ENCODE results near the gene PLEKHH3.

Gene PLEKHH3

GRCh38 chr17:42709561-42709960 lies 32.8 kb upstream of the PLEKHH3 start:
- Histone ChIP-seq H2AFZ (ENCODE audit: low read depth, low read length) (no peak overlapping the region), H3K4me3 (ENCODE audit: insufficient read depth in 1 of 2, low read depth in 1 of 2, low read length in 2 of 2) (no peak overlapping the region), H3K4ac (ENCODE audit: low read depth in 1 of 2, low read length in 2 of 2) (no peak overlapping the region), H3K36me3 (ENCODE audit: control insufficient read depth in 1 of 2, insufficient read depth in 2 of 2, low read depth in 1 of 2, low read length in 2 of 2) (peaks cover 70 to 93% of the 10 kb centered on the region in 2 experiments), H3K18ac (ENCODE audit: low read depth in 1 of 2, low read length in 2 of 2) (no peak overlapping the region), H4K91ac (ENCODE audit: low read length) (no peak overlapping the region), H2BK15ac (ENCODE audit: low read depth, poor library complexity, severe bottlenecking) (no peak overlapping the region), H2AK5ac (ENCODE audit: low read length, severe bottlenecking) (no peak overlapping the region), H3K4me2 (ENCODE audit: low read length, poor library complexity, severe bottlenecking) (no peak overlapping the region), H4K8ac (ENCODE audit: low read length) (no peak overlapping the region), H3K9ac (ENCODE audit: low read length) (no peak overlapping the region), H3K27ac (ENCODE audit: low read length, poor library complexity, severe bottlenecking) (no peak overlapping the region), H3K14ac (ENCODE audit: low read length in 2 of 2) (no peak overlapping the region), H2BK5ac (ENCODE audit: low read depth, low read length, poor library complexity, severe bottlenecking) (no peak overlapping the region), H3K79me1 (replicated peaks; ENCODE audit: low read length, poor library complexity, severe bottlenecking) (no peaks in the 10 kb centered on the region), H2BK120ac (ENCODE audit: low read depth, low read length) (no peak overlapping the region), H3K9me3 (ENCODE audit: control insufficient read depth, low read length) (no peaks in the 10 kb centered on the region), H3K4me1 (ENCODE audit: control insufficient read depth, insufficient read depth, low read depth, low read length) (no peaks in the 10 kb centered on the region), H3K27me3 (ENCODE audit: control insufficient read depth in 1 of 2, insufficient read depth in 1 of 2, low read length in 2 of 2) (no peaks in the 10 kb centered on the region), H3K23ac (ENCODE audit: low read length in 2 of 2) (no peak overlapping the region), H2BK12ac (ENCODE audit: low read length in 2 of 2) (no peak overlapping the region)
- WGBS: 93% methylated on average over 2 of the region's 2 CpGs
- no peak for DNase-seq

- Histone ChIP-seq H2BK12ac (ENCODE audit: low read length in 2 of 2) (no peak overlapping the region), H2AK5ac (ENCODE audit: low read length, severe bottlenecking) (no peak overlapping the region), H3K27ac (ENCODE audit: low read length, poor library complexity, severe bottlenecking) (no peak overlapping the region), H3K4me2 (ENCODE audit: low read length, poor library complexity, severe bottlenecking) (no peak overlapping the region), H3K9ac (ENCODE audit: low read length) (no peak overlapping the region), H3K9me3 (ENCODE audit: control insufficient read depth, low read length) (no peaks in the 10 kb centered on the region), H2AFZ (ENCODE audit: low read depth, low read length) (no peak overlapping the region), H2BK15ac (ENCODE audit: low read depth, poor library complexity, severe bottlenecking) (no peak overlapping the region), H2BK120ac (ENCODE audit: low read depth, low read length) (no peak overlapping the region), H3K27me3 (ENCODE audit: control insufficient read depth in 1 of 2, insufficient read depth in 1 of 2, low read length in 2 of 2) (no peaks in the 10 kb centered on the region), H4K8ac (ENCODE audit: low read length) (no peak overlapping the region), H2BK5ac (ENCODE audit: low read depth, low read length, poor library complexity, severe bottlenecking) (no peak overlapping the region), H3K14ac (ENCODE audit: low read length in 2 of 2) (no peak overlapping the region), H3K79me1 (replicated peaks; ENCODE audit: low read length, poor library complexity, severe bottlenecking) (no peaks in the 10 kb centered on the region), H3K36me3 (ENCODE audit: control insufficient read depth in 1 of 2, insufficient read depth in 2 of 2, low read depth in 1 of 2, low read length in 2 of 2) (peaks cover 76 to 91% of the 10 kb centered on the region in 2 experiments), H3K4me3 (ENCODE audit: insufficient read depth in 1 of 2, low read depth in 1 of 2, low read length in 2 of 2) (no peak overlapping the region), H3K4me1 (ENCODE audit: control insufficient read depth, insufficient read depth, low read depth, low read length) (no peaks in the 10 kb centered on the region), H4K91ac (ENCODE audit: low read length) (no peak overlapping the region), H3K4ac (ENCODE audit: low read depth in 1 of 2, low read length in 2 of 2) (no peak overlapping the region), H3K18ac (ENCODE audit: low read depth in 1 of 2, low read length in 2 of 2) (no peak overlapping the region), H3K23ac (ENCODE audit: low read length in 2 of 2) (no peak overlapping the region)
- no peak for DNase-seq
- 98% methylated on average over 2 of the region's 3 CpGs for WGBS
These were observed 31.8 kb upstream of the PLEKHH3 start for GRCh38 chr17:42708588-42708987.

GRCh38 chr17:42706732-42707131 lies 29.9 kb upstream of the PLEKHH3 start:
- Histone ChIP-seq H3K79me1 (replicated peaks; ENCODE audit: low read length, poor library complexity, severe bottlenecking) (no peaks in the 10 kb centered on the region), H3K36me3 (ENCODE audit: control insufficient read depth in 1 of 2, insufficient read depth in 2 of 2, low read depth in 1 of 2, low read length in 2 of 2) (peaks cover 77 to 94% of the 10 kb centered on the region in 2 experiments), H2BK15ac (ENCODE audit: low read depth, poor library complexity, severe bottlenecking) (no peak overlapping the region), H3K27ac (ENCODE audit: low read length, poor library complexity, severe bottlenecking) (no peak overlapping the region), H3K4me2 (ENCODE audit: low read length, poor library complexity, severe bottlenecking) (no peak overlapping the region), H3K9me3 (ENCODE audit: control insufficient read depth, low read length) (no peaks in the 10 kb centered on the region), H2BK12ac (ENCODE audit: low read length in 2 of 2) (no peak overlapping the region), H4K8ac (ENCODE audit: low read length) (no peak overlapping the region), H3K4ac (ENCODE audit: low read depth in 1 of 2, low read length in 2 of 2) (no peak overlapping the region), H3K27me3 (ENCODE audit: control insufficient read depth in 1 of 2, insufficient read depth in 1 of 2, low read length in 2 of 2) (no peaks in the 10 kb centered on the region), H2BK120ac (ENCODE audit: low read depth, low read length) (no peak overlapping the region), H2AK5ac (ENCODE audit: low read length, severe bottlenecking) (no peak overlapping the region), H4K91ac (ENCODE audit: low read length) (no peak overlapping the region), H3K4me3 (ENCODE audit: insufficient read depth in 1 of 2, low read depth in 1 of 2, low read length in 2 of 2) (no peak overlapping the region), H3K14ac (ENCODE audit: low read length in 2 of 2) (no peak overlapping the region), H3K18ac (ENCODE audit: low read depth in 1 of 2, low read length in 2 of 2) (no peak overlapping the region), H2BK5ac (ENCODE audit: low read depth, low read length, poor library complexity, severe bottlenecking) (no peak overlapping the region), H3K4me1 (ENCODE audit: control insufficient read depth, insufficient read depth, low read depth, low read length) (no peaks in the 10 kb centered on the region), H3K9ac (ENCODE audit: low read length) (no peak overlapping the region), H3K23ac (ENCODE audit: low read length in 2 of 2) (no peak overlapping the region), H2AFZ (ENCODE audit: low read depth, low read length) (no peak overlapping the region)
- DNase-seq: no peak
- WGBS: 83% methylated on average over 3 of the region's 5 CpGs

- H4K91ac ChIP-seq (ENCODE audit: low read length): no peak overlapping the region
- peaks cover 81 to 96% of the 10 kb centered on the region in 2 experiments for H3K36me3 ChIP-seq (ENCODE audit: control insufficient read depth in 1 of 2, insufficient read depth in 2 of 2, low read depth in 1 of 2, low read length in 2 of 2)
- H3K4me1 ChIP-seq (ENCODE audit: control insufficient read depth, insufficient read depth, low read depth, low read length): no peaks in the 10 kb centered on the region
- no peak for DNase-seq
- no peak overlapping the region for H2AFZ ChIP-seq (ENCODE audit: low read depth, low read length)
- H2BK120ac ChIP-seq (ENCODE audit: low read depth, low read length): no peak overlapping the region
- H3K4ac ChIP-seq (ENCODE audit: low read depth in 1 of 2, low read length in 2 of 2): no peak overlapping the region
- no peak overlapping the region for H3K14ac ChIP-seq (ENCODE audit: low read length in 2 of 2)
- H4K8ac ChIP-seq (ENCODE audit: low read length): no peak overlapping the region
- no peak overlapping the region for H3K23ac ChIP-seq (ENCODE audit: low read length in 2 of 2)
- no peak overlapping the region for H3K18ac ChIP-seq (ENCODE audit: low read depth in 1 of 2, low read length in 2 of 2)
- no peak overlapping the region for H2BK15ac ChIP-seq (ENCODE audit: low read depth, poor library complexity, severe bottlenecking)
- 95% methylated on average over 6 of the region's 8 CpGs for WGBS
- H3K79me1 ChIP-seq (replicated peaks; ENCODE audit: low read length, poor library complexity, severe bottlenecking): no peaks in the 10 kb centered on the region
- H3K4me3 ChIP-seq (ENCODE audit: insufficient read depth in 1 of 2, low read depth in 1 of 2, low read length in 2 of 2): no peak overlapping the region
- no peak overlapping the region for H3K9ac ChIP-seq (ENCODE audit: low read length)
- no peak overlapping the region for H3K4me2 ChIP-seq (ENCODE audit: low read length, poor library complexity, severe bottlenecking)
- no peak overlapping the region for H2AK5ac ChIP-seq (ENCODE audit: low read length, severe bottlenecking)
- H2BK5ac ChIP-seq (ENCODE audit: low read depth, low read length, poor library complexity, severe bottlenecking): no peak overlapping the region
- no peak overlapping the region for H2BK12ac ChIP-seq (ENCODE audit: low read length in 2 of 2)
- no peak overlapping the region for H3K27ac ChIP-seq (ENCODE audit: low read length, poor library complexity, severe bottlenecking)
- H3K27me3 ChIP-seq (ENCODE audit: control insufficient read depth in 1 of 2, insufficient read depth in 1 of 2, low read length in 2 of 2): no peaks in the 10 kb centered on the region
- H3K9me3 ChIP-seq (ENCODE audit: control insufficient read depth, low read length): no peaks in the 10 kb centered on the region
These were observed 28.2 kb upstream of the PLEKHH3 start for GRCh38 chr17:42704837-42705494.
